ENCODE data around the gene DAAM2. TPM values are rescaled to one million over a fixed set of nuclear protein-coding genes. Genes with fewer than 3 reads are reported as not detected.
A peak's percentile ranks its signal among the peaks of the same experiment; 100 is the strongest.

Gene DAAM2
- total RNA-seq, 1 experiment from 2014 or later: not detected

DNA sequence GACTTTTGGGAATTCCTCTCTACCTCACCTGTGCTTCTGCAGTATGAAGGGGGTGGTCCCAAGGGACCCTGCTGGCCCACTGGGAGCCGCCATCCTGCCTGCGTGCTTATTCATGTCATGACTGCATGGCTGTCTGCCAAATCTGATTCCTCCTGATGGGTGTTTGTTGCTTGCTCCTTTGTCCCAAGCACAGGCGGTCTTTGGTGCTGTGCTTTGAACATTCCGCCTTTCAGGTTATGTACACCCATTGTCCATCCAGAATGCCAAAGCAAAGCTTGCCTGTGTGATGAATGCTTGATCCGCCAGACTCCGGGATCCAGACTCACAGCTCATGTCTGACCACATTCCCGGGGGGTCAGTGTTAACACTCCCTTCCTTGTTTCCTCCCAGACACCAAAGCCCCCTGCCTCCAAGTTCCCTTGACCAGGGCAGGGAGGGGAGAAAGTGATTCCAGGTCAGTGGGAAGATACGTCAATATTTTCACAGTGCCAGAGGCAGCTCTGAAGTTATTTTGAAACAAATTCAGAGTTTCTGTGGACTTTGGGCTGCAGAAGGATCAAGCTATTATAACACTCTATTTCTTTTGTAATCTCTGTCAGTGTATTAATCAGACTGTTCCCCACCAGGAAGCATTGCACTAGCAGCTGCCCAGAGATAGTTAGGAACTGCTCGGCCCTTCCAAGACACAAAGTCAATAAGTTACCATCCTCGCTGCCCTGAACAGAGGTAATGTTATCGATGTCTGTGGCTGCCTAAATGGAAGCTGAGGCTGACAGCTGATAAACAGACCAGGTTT is 9.5 kb downstream of the DAAM2 start:
- intact Hi-C loops (cut with micrococcal nuclease): no loop called here
- H3K36me3 Mint-ChIP-seq (ENCODE audit: insufficient read depth, unreplicated experiment): no peaks in the 10 kb centered on the region
- TF ChIP-seq, protein P1, sequence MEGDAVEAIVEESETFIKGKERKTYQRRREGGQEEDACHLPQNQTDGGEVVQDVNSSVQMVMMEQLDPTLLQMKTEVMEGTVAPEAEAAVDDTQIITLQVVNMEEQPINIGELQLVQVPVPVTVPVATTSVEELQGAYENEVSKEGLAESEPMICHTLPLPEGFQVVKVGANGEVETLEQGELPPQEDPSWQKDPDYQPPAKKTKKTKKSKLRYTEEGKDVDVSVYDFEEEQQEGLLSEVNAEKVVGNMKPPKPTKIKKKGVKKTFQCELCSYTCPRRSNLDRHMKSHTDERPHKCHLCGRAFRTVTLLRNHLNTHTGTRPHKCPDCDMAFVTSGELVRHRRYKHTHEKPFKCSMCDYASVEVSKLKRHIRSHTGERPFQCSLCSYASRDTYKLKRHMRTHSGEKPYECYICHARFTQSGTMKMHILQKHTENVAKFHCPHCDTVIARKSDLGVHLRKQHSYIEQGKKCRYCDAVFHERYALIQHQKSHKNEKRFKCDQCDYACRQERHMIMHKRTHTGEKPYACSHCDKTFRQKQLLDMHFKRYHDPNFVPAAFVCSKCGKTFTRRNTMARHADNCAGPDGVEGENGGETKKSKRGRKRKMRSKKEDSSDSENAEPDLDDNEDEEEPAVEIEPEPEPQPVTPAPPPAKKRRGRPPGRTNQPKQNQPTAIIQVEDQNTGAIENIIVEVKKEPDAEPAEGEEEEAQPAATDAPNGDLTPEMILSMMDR (IDR thresholded peaks at IDR 0.05; ENCODE audit: unreplicated experiment): no peak
- H3K9me3 Mint-ChIP-seq (ENCODE audit: unreplicated experiment): no peaks in the 10 kb centered on the region
- ChIA-PET POLR2A (interaction anchor here (0.8 to 0.9 kb wide), 2 partner anchors 11 to 1271 kb away, joined by 3 read pairs; partner anchors contain the start of genes NFYA and OARD1), CTCF (interaction anchor here (0.5 kb wide), 1 partner anchor 179 kb away, joined by 5 read pairs; no protein-coding TSS in a partner anchor)
- no peak for DNase-seq (ENCODE audit: unreplicated experiment)
- H3K27me3 Mint-ChIP-seq (ENCODE audit: insufficient read depth, unreplicated experiment): no peaks in the 10 kb centered on the region
- no TSS peak for BruUV-seq (replicated peaks)
- H3K4me3 Mint-ChIP-seq (ENCODE audit: unreplicated experiment): no peak overlapping the region
- H3K27ac Mint-ChIP-seq (ENCODE audit: low read depth, unreplicated experiment): no peak overlapping the region
- H3K4me1 Mint-ChIP-seq (ENCODE audit: insufficient read depth, unreplicated experiment): no peaks in the 10 kb centered on the region

DNA sequence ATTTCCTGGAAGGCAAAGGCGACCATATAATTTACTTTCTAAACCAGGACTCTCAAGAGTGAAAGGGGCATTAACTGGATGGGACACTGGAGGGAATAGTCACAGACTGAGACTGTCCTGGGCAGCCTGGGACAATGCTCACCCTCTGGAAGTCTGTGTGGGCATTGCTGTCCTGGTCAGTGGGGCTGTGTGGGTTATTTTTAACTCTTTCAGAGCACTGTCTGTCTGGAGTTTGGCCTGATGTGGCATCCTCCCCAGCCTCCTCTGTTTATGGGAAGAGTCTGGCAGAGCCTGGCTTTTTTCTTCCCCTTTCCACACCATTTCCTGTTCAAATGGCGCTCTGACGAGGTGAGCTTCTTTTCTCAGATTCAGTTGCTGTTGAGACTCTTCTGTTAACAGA is 11.7 kb downstream of the DAAM2 start:
- ChIA-PET CTCF (interaction anchor here (0.6 to 1.0 kb wide), 4 partner anchors 40 to 1263 kb away, joined by 3 read pairs; no protein-coding TSS in a partner anchor), POLR2A (no interaction called here)
- no peaks in the 10 kb centered on the region for H3K36me3 Mint-ChIP-seq (ENCODE audit: insufficient read depth, unreplicated experiment)
- H3K27ac Mint-ChIP-seq (ENCODE audit: low read depth, unreplicated experiment): no peak overlapping the region
- H3K27me3 Mint-ChIP-seq (ENCODE audit: insufficient read depth, unreplicated experiment): no peaks in the 10 kb centered on the region
- BruUV-seq (replicated peaks): no TSS peak
- H3K9me3 Mint-ChIP-seq (ENCODE audit: unreplicated experiment): no peaks in the 10 kb centered on the region
- no peak overlapping the region for H3K4me3 Mint-ChIP-seq (ENCODE audit: unreplicated experiment)
- TF ChIP-seq, protein P1 (IDR thresholded peaks at IDR 0.05; ENCODE audit: unreplicated experiment): no peak
- intact Hi-C loops (cut with micrococcal nuclease): no loop called here
- DNase-seq (ENCODE audit: unreplicated experiment): no peak
- no peaks in the 10 kb centered on the region for H3K4me1 Mint-ChIP-seq (ENCODE audit: insufficient read depth, unreplicated experiment)

DNA sequence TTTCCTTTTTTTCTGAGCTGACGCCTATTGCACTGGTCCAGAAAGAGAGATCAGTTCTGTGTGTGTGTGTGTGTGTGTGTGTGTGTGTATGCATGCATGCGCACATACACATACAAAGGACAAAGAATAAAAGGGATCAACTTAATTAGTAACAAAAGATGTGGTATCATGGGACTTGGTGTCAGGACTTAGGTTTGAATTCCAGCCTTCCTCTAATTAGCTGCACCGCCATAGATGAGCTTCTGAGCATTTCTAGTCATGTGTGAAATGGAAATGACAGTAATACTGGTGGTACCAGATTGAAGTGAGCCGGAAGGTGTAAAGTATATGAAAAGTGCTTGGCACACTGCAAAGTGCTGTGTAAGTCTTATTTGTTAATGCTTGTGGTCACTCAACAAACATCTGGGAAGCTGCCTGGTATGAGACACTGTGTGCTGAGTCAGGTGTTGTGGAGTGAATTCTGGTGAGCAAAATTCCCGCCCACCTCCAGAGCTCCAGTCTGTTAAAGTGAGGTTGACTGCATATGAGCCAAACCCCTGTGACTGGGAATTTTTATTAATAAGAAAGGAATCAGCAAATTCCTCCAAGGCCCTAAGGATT is 12.4 kb downstream of the DAAM2 start:
- TF ChIP-seq, protein P1 (IDR thresholded peaks at IDR 0.05; ENCODE audit: unreplicated experiment): no peak
- H3K36me3 Mint-ChIP-seq (ENCODE audit: insufficient read depth, unreplicated experiment): no peaks in the 10 kb centered on the region
- H3K9me3 Mint-ChIP-seq (ENCODE audit: unreplicated experiment): no peaks in the 10 kb centered on the region
- intact Hi-C loops (cut with micrococcal nuclease): no loop called here
- H3K27ac Mint-ChIP-seq (ENCODE audit: low read depth, unreplicated experiment): no peak overlapping the region
- peak; percentile 30 for DNase-seq (ENCODE audit: unreplicated experiment)
- no peaks in the 10 kb centered on the region for H3K4me1 Mint-ChIP-seq (ENCODE audit: insufficient read depth, unreplicated experiment)
- POLR2A ChIA-PET: no interaction called here
- no peak overlapping the region for H3K4me3 Mint-ChIP-seq (ENCODE audit: unreplicated experiment)
- no TSS peak for BruUV-seq (replicated peaks)
- CTCF ChIA-PET: interaction anchor here (0.6 to 1.0 kb wide), 5 partner anchors 39 to 1263 kb away, joined by 3 read pairs; no protein-coding TSS in a partner anchor
- no peaks in the 10 kb centered on the region for H3K27me3 Mint-ChIP-seq (ENCODE audit: insufficient read depth, unreplicated experiment)

DNA sequence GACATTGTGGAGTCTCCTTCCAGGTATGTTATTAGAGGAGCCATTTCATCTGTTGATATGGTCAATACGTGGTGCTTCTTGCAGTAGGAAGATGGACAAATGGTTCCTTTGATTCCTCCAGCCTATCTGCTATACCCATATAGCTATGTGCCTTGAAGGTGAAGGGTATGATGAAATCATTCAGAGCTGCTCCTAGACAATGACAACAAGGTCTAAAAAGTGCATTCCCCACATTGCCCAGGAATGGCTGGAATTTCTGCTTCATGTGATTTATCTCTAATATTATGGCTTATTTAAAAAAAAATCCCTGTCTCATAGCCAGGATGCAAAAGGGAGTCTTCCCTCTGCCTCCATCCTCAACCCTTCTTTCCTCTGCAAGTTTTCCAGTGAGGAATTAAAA is 14.1 kb downstream of the DAAM2 start:
- Mint-ChIP-seq H3K4me1 (ENCODE audit: insufficient read depth, unreplicated experiment) (no peaks in the 10 kb centered on the region), H3K27ac (ENCODE audit: low read depth, unreplicated experiment) (no peak overlapping the region), H3K4me3 (ENCODE audit: unreplicated experiment) (no peak overlapping the region), H3K36me3 (ENCODE audit: insufficient read depth, unreplicated experiment) (no peaks in the 10 kb centered on the region), H3K27me3 (ENCODE audit: insufficient read depth, unreplicated experiment) (no peaks in the 10 kb centered on the region), H3K9me3 (ENCODE audit: unreplicated experiment) (no peaks in the 10 kb centered on the region)
- BruUV-seq (replicated peaks): no TSS peak
- DNase-seq (ENCODE audit: unreplicated experiment): no peak
- CTCF ChIA-PET: no interaction called here
- POLR2A ChIA-PET: no interaction called here
- intact Hi-C loops (cut with micrococcal nuclease): no loop called here
- TF ChIP-seq, protein P1 (IDR thresholded peaks at IDR 0.05; ENCODE audit: unreplicated experiment): no peak
